HFF-Myc (cell line): ENCODE data around the gene SYT1.

Source experiments
- DNase-seq: peaks from one replicate; pipeline ENCODE4 v3.0.0-alpha.2; 2011; ENCODE audit warnings: low read depth; ENCODE audit errors: extremely low read depth
- H3K4me3 ChIP-seq: replicated peaks from 2 replicates; pipeline ENCODE4 v1.5.1; 2011; ENCODE audit warnings: low read depth, mild to moderate bottlenecking, control low read depth, low read length
- TF ChIP-seq, protein P1 (sequence below): IDR thresholded peaks from 2 replicates; pipeline ENCODE4 v1.5.1; 2012; ENCODE audit warnings: mild to moderate bottlenecking, low read depth, low read length, control low read depth; ENCODE audit errors: missing control alignments

SYT1 gene

DNA sequence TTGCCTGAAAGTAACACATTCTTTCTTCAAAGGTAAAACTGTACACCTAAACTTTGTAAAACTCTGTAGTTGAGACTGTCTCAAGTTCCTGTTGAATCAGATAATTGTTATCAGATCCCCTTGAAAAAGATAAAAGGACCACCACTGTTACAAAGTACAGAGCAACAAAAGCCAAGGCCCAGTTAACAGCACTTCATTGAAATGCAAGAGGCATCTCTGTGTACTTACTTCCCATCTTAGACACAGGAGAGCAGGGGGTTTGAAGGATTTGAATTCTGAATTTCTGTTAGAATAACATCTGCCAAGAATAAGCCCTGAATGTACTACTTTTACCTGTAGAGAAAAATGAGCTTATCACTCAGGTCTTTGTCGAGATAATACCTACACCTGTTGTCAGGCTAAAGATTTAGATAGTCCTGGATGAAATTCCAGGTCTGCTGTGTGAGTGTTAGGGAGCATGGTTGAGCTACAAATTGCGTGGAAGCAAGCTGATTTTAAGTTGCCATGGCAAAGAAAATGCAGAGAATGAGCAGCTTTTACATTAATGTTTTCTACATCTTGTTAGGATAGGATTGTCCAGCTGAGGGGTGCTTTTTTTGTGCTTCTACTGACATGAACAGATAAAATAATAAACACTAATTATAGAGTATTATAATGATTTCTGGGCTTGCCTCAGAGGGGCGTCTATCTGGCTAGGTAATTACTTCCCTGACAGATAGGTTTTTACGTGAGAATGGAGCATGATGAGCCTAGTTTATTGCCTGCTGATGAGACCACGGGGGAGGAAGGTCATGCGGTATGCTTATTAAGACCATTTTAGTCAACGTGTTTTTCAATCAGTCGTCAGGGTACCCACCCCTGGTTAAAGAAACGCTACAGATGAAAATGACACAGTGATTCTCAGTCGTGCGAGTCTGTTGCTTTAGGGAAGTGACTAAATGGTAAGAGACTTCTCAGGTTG is 517.0 kb downstream of the SYT1 start:
- DNase-seq: no peak
- H3K4me3 ChIP-seq: no peak overlapping the region
- TF ChIP-seq, protein P1, sequence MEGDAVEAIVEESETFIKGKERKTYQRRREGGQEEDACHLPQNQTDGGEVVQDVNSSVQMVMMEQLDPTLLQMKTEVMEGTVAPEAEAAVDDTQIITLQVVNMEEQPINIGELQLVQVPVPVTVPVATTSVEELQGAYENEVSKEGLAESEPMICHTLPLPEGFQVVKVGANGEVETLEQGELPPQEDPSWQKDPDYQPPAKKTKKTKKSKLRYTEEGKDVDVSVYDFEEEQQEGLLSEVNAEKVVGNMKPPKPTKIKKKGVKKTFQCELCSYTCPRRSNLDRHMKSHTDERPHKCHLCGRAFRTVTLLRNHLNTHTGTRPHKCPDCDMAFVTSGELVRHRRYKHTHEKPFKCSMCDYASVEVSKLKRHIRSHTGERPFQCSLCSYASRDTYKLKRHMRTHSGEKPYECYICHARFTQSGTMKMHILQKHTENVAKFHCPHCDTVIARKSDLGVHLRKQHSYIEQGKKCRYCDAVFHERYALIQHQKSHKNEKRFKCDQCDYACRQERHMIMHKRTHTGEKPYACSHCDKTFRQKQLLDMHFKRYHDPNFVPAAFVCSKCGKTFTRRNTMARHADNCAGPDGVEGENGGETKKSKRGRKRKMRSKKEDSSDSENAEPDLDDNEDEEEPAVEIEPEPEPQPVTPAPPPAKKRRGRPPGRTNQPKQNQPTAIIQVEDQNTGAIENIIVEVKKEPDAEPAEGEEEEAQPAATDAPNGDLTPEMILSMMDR: no peak

DNA sequence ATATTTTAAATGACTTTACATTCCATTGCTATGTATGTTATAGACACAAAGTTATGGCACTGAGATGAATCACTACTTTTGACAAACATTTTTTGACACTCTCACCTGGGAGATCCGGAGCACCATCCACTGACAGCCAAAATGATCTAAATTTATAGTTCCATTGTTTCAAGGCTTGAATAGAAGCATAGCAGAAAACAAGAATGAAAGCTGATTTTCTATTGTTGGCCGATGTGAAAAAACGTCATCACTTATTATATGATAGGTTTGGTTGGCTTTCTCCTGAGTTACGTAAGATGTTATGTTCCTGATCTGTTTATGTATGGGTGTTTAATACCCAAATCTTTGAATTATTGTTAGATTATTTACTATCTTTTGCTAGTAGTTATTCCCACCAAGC is 520.0 kb downstream of the SYT1 start:
- H3K4me3 ChIP-seq: no peak overlapping the region
- TF ChIP-seq, protein P1: no peak
- DNase-seq: no peak

DNA sequence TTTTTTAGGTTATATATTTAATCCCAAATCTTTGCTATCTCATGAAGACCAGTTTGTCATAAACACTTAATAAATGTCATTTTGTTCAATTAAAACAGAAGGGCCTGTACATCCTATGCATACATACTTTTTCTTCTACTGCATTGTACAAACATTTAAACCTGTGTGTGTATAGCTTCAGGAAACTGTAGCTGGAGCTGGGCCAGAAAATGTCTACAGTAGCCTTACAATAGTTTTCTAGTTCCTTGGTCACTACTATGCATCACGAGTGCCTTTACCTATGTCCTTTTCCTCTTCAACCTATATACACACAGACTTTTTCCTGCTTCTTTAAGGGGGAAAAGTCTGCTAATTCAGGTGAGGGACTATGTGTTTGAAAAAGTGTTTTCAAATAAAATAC is 523.4 kb downstream of the SYT1 start:
- TF ChIP-seq, protein P1: no peak
- H3K4me3 ChIP-seq: no peak overlapping the region
- DNase-seq: no peak

DNA sequence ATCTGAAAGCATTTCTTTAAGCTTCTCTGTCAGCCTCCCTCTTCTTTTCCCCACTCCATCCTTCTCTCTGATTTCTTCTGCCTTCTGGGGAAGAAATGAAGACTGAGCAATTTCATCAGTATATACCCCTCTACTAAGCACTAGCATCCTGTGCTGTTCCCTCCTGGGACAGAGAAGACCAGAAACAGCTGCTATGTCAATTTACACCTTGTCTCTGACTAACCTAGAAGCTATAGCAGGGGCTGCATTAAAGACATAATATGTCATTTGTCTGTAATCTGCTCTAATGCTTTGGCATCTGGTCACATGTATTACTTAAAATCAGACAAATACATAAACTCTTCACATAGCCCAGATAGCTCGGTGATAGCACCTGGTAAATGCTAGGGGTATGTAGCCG is 529.3 kb downstream of the SYT1 start:
- TF ChIP-seq, protein P1: no peak
- no peak for DNase-seq

DNA sequence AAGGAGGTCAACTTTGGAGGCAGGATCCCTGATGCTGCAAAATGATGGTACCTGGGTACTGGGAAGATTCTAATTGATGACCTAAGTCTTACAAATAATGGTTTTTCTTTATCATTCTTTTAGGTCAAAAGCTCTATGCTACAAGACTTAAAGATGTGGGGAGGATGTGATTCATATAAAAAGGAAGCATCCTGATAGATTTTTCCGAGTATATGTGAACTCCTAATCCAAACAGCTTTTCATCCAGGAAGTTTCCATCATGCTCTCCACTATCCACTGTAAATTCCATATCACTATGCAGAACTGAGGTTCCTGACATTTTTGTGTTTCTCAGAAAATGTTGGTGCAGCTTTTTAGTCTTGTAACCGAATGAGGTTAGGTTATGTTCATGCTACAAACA is 533.0 kb downstream of the SYT1 start:
- TF ChIP-seq, protein P1: no peak

More for the DNA sequence above, 529.3 kb downstream of the SYT1 start:
- no peak overlapping the region for H3K4me3 ChIP-seq

DNA sequence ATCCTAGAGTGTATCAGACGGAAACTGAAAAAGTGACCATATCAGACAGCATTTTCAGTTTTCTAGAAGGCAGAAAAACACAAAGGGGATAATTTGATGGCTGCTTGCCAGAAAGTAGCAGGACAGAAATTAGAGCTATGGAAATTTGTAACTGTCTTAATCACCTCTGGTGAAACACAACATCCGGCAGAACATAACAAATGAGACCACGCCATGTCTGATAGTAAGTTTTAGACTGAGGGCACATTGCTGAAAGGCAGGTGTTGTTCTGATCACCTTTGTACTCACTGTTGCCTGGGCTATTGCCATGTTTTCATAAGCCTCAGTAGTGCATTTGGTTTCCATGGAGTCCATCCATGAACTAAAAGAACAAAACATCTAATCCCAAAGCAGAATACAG is 535.9 kb downstream of the SYT1 start:
- DNase-seq: no peak
- no peak overlapping the region for H3K4me3 ChIP-seq
- TF ChIP-seq, protein P1: no peak

More for the DNA sequence above, 533.0 kb downstream of the SYT1 start:
- DNase-seq: no peak
- H3K4me3 ChIP-seq: no peak overlapping the region
